GM19395 (cell line): ENCODE data around the gene SIAH2.
A peak's percentile ranks its signal among the peaks of the same experiment; 100 is the strongest.

Experiments
- ATAC-seq: cut with Tn5 transposase; IDR thresholded peaks from one replicate; pipeline ENCODE4 v1.9.1; 2021; ENCODE audit warnings: mild to moderate bottlenecking, moderate library complexity; ENCODE audit not compliant: unreplicated experiment

SIAH2 gene

GRCh38 chr3:150751781-150752263 lies 11.1 kb downstream of the SIAH2 start:
- no peak for ATAC-seq

DNA sequence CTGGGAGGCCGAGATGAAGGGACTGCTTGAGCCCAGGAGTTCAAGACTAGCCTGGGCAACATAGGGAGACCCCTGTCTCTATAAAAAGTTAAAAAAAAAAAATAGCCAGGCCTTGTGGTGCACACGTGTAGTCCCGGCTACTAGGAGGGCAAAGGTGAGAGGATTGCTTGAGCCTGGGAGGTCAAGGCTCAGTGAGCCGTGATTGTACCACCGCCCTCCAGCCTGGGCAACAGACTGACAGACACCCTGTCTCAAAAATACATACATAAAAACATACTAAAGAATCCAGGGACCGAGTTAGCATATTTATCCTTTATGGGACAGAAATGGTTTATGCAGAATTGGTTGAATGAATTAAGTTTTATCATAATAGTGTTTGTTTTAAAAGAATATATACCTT lies 13.7 kb downstream of the SIAH2 start:
- no peak for ATAC-seq

DNA sequence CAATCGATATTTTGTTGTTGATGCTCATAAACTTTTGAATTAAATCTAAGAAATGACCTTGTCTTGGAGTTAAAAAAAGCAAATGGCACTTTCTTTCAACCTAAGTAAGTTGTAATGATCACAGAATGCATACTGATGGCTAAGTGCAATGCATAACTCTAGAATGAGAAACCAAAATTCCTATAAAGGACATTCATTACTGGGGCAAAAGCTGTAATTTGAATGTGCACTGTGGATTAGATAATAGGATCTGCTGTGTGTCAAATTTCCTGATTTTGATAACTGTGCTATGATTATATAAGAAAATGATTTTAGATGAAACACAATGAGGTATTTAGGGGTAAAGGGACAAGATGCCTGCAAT lies 14.3 kb downstream of the SIAH2 start:
- ATAC-seq = no peak

DNA sequence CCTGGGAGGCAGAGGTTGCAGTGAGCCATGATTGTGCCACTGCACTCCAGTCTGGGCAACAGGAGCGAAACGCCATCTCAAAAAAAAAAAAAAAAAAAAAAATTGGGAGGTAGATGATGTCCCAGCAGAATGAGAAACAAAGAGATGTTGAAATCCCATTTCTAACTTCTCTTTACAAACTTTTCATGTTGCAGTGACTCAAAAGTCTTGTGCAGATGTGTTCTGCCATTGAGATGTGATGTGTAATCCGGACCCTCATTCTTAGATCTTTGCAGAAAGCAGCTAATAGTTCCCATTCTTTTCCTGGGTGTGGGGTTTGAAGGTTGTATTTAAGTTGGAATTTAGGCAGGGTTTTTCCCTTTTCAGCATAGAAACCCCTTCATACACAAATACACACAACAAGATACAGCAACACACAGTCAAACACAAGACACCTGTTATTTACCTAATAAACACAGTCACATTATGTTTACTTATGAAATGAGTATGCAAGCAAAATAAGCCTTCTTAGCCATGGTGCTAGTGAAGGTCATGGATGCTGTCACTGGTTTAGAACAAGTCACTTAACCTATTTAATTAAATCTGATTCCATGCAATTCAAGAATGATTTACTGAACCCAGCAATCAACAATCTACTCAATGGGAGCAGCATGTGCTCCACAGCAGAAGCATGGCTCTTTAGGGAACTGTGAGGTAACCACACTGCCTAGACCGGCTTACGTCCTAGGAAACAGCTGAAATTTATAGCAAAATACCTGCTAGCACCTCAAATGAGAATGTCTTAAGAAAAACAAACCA lies 14.9 kb downstream of the SIAH2 start:
- ATAC-seq = no peak

- ATAC-seq = no peak
Observed at GRCh38 chr3:150746791-150747590, 16.0 kb downstream of the SIAH2 start.

GRCh38 chr3:150745832-150746231 lies 17.1 kb downstream of the SIAH2 start:
- ATAC-seq = no peak

DNA sequence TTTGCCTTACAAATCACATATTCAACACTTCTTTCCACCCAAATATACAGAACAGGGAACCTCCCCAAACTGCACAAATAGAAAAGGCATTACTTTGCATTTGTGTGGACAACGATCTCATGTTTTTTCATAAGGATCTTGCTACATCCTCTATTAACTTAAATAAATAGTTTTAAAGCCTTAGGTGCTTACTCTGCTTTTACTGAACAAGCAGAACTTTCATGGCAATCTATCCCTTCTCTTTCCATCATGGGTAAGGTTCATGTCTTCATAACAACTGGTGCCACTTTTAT lies 18.1 kb downstream of the SIAH2 start:
- ATAC-seq = no peak

DNA sequence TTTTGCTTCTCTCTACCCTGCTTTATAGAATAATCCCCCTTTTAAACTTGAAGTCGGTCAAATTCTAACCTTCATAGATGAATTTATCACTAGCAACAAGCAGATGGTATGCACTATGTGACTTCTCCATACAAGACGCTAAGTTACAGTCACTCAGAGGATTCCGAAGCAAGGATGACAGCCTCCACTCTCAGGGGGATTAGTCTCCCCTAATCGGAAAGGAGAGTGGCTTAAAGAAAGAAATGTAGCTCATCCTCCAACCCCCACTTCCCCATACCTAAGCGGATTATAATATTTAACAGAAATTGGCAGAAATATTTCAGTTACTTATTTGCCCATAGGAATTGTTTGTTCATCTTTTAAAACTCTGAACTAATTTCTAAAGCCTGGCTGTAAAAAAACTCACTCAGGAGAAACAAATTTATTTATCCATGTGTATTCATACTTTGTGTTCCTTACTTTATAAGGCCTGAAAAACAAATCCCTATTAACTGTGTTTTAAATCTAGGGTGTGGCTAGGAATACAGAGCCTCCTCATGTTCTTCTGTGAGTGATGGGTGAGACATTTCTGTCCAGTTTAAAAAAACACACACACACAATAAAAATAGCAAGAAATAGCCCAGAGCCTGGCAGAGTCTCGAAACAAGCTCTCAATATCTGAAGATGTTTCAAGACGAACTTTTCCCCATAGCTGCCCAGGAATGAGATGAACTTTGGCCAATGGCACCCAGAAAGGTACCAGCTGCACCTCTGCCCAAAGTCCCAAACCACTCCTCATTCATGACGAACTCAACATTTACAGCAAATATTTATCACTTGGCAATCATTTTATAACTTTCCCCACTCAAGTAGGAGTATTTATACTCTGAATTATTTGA lies 18.7 kb downstream of the SIAH2 start:
- ATAC-seq = no peak

- ATAC-seq = no peak
Observed at GRCh38 chr3:150743508-150743907, 19.5 kb downstream of the SIAH2 start.

DNA sequence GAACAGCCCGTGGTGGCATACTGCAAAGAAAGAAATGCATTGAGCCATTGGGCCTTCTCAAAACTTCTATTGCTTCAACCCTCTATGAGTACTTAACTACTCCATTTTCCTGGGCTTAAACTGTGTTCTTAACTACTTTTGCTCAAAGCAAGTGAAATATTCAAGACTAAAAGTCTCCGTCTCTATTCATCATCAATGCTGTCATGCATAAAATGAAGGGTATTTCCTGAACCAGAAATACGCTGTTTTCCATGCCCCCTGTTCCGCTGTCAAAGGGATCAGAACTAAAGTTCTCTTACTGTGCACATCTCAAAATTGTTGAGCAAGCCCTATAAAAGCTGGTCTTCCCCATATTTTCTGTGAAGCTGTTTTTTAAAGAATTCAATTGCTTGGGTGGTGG lies 20.3 kb downstream of the SIAH2 start:
- ATAC-seq = no peak

DNA sequence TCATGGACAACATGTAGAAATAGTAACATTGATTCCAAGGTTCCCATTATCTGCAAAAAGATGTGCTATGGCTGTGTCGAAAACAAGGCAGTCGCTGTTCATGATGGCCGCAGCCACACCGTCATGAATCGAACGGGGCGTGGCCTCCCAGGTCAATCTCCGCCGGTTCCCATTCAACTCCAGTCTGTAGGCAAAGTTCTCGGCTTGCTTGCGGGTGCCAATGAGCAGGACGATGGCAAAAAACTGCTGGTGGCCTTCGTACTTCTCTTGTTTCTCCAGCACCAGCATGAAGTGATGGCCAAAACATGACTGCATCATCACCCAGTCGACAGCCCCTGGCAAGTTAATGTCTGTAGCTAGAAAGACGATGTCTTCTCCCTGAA lies 20.8 kb downstream of the SIAH2 start:
- ATAC-seq = no peak

- no peak for ATAC-seq
Observed at GRCh38 chr3:150741497-150742140, 21.4 kb downstream of the SIAH2 start.

GRCh38 chr3:150740733-150741496 lies 22.1 kb downstream of the SIAH2 start:
- no peak for ATAC-seq

GRCh38 chr3:150739877-150740645 lies 22.9 kb downstream of the SIAH2 start:
- ATAC-seq = peak; percentile 44

DNA sequence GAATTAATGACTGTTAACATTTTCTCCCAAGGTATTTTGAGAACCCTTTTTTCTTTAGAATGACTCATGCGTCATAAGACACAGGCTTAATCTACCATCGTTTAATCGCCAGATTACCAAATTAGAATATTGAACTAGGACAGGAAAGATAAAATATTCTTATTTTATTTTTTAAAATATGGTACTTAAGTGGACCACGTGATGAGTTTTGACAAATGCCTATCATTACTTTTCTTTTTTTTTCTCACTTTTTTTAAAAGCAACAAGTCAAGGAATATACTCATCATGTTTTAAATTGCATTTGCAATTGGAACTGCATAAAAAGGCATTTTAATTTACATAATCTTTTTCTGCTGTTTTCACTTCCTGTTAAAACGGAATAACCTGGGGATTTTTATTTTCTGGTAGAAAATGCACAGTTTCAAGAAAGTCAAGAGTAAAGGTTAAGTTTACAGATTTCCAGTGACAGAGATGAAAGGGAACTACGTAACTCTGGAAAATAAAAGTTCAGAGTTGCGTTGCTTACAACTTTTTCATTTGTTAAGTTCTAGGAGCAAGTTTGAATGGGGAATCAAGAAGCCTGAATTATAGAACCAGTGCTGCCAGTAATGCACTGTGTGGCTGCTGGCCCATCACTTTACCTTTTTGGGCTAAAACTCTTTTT lies 23.6 kb downstream of the SIAH2 start:
- peak; percentile 48 for ATAC-seq

GRCh38 chr3:150738688-150739087 lies 24.3 kb downstream of the SIAH2 start:
- no peak for ATAC-seq

DNA sequence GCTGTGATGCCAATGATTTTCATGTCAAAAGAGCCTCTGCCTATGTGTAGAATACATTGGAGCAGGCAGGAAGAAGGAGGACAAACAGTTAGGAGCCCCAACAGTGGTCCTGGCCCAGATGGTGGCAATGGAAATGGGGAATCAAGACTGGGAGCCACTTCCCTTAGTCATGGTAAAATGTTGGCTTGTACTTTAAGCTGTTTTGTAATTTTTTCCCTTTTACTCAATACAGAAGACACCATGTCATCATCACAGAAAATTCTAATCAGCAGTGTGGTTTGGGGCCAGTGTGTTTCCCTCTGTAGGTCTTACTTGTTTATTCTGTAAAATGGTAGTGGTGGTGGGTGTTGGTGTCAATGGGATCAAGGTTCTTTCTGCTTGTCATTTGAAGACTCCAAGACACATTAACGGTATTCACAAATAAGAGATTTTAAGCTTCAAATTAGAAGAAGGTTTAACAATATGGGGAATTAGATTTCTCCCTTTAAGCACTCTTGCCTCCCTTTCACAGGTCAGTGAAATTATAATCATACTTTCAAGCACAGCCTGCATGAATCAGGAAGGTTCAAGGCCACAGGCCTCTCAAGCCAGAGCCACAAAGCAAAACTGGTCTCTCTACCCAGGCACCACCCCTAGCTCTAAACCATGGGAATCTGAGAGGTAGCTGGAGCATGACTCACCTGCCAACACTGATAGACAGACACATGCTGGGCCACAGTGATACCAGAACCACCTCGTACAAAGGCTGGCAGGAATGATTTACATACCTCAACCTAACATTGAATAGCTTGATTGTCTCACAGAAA lies 24.9 kb downstream of the SIAH2 start:
- ATAC-seq = no peak
